NCI-H1417 (cell line): Measurements from ENCODE around the gene LVRN.

Experiments used
- DNase-seq, 3 experiments: peaks; one replicate each; lab custom pipeline; 2025; lab: John Stamatoyannopoulos, UW

The LVRN gene

DNA sequence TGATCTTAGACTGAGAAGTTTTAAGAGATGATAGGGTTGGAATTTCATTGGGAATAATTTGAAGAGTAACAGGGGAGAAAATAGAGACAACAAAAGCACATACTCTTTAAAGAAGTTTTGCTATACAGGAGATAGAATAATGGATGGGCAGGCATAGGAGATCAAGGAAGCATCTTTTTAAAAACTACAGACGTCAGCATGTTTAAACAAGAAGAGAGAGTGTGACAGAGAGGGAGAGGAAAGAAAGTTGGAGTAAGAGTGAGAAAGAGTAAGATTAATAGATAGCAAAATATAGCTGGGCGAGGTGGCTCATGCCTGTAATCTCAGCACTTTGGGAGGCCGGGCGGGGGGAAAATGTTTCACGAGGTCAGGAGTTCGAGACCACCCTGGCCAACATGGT lies 5.3 kb upstream of the LVRN start:
- DNase-seq, result no peak

DNA sequence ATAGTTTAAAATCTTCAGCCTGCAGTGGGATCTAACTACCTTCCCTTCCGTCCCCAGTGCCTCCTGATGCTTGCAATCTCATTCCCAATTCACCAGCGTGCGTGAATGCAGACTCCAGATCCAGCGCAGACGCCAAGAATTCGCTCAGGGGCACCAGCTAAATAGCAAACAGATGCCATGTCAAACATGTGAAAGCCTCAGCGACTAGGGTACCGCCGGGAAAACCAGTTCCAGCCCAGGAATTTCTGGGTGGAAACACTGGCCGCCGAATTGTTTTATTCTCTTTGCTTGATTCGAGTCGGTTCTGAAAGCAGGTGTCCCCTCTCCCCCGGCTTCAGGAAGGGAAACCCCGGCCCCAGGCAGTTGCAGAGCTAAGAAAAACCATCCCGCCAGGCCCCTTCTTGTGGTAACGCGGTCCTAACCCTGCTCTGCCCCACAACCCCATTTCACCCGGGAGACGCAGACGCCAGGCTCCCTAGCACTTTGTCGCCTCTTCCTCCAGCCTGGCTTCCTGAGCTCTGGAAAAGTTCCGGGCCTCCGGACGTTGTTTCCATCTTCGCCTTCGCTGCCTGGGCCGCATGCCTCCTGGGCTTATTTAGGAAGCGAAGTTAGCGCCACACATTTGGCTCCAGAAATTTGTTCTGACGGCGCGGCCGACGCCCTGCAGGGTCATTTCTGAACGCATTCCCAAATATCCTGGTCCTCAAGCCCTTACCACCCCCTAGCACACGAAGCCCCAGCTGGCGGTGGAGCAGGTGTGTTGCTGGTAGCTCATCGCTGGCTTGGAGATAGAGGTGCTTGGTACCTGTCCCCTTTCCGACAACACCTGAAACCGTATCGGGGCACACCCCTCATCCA lies 665 bp upstream of the LVRN start:
- DNase-seq, result no peak

DNA sequence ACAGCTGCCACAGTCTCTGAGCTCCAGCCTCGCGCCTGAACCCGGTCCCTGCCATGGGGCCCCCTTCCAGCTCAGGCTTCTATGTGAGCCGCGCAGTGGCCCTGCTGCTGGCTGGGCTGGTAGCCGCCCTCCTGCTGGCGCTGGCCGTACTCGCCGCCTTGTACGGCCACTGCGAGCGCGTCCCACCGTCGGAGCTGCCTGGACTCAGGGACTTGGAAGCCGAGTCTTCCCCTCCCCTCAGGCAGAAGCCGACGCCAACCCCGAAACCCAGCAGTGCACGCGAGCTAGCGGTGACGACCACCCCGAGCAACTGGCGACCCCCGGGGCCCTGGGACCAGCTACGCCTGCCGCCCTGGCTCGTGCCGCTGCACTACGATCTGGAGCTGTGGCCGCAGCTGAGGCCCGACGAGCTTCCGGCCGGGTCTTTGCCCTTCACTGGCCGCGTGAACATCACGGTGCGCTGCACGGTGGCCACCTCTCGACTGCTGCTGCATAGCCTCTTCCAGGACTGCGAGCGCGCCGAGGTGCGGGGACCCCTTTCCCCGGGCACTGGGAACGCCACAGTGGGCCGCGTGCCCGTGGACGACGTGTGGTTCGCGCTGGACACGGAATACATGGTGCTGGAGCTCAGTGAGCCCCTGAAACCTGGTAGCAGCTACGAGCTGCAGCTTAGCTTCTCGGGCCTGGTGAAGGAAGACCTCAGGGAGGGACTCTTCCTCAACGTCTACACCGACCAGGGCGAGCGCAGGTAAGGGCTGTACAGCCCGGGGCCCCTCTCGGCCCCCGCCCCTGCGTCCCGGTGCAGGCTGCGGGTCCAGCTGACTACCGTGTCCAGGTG lies 509 bp downstream of the LVRN start:
- no peak for DNase-seq

DNA sequence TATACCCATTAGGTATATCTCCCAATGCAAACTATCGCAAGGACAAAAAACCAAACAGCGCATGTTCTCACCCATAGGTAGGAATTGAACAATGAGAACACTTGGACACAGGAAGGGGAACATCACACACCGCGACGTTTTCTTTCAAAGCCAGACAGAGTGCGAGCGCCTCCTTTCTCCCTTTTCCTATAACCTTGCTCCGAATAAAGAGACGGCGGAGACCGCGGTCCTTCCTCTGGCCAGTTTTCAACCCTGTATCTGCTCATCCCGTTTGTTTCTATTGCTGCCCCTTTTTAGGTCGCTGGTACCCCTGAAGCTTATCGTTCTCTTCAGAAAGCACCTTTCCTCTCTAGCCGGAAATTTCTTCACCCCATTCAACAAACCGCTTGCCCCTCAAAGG lies 1.3 kb downstream of the LVRN start:
- no peak for DNase-seq

DNA sequence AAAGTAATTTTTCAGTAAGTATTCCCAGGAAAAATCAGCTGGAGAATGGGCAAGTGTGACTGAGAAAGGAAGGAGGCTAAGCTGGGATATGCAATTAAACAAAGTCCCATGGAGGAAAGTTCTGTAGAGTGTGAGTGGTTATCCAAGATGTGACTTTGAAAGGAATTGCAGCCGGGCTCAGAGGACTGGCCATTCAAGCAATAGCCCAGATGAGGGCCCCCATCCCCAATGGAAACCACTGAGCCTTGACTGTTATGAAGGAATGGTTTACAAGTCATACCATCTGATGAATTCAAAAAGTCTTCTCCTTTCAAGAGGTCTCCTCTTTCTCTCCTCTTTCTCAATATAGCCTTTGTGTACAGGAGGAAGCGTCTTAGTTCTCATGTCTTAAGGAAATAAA lies 6.5 kb downstream of the LVRN start:
- no peak for DNase-seq

DNA sequence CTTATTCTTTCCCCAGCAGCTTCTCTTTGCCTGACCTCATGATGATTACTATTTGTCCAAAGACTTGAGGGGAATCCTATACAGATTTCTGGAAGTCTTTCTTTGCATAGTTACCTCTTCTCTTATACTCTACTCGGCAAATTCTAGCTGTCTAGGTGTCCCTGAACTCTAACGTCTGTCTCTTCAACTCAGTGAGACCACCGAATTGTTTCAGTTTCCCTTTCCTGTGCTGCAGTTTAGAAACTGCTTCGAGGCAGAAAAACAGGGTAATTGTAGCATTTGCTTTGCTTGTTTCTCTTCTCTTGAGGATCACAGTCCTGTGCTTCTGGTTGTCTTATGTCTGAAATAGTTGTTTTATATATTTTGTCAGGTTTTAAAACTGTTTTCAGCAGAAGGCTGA lies 14.8 kb downstream of the LVRN start:
- DNase-seq, result no peak

DNA sequence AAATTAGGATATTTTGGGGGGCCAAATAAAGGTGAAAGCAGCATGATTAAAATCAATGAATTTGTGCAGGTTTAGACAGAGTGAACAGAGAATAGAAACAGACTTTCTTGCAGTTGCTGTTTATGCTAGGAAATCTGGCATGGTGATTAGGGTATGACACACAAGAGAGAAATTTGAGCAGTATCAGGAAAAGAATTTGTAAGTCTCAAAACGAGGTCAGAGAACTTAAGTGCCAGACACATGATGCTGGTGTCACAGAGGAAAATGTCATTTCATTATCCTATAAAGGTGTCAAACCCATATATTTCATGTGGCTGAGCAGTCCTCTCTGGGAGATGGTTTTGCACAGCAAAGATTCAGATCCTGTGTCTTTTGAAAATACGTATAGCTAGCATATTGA lies 15.7 kb downstream of the LVRN start:
- DNase-seq, result no peak

DNA sequence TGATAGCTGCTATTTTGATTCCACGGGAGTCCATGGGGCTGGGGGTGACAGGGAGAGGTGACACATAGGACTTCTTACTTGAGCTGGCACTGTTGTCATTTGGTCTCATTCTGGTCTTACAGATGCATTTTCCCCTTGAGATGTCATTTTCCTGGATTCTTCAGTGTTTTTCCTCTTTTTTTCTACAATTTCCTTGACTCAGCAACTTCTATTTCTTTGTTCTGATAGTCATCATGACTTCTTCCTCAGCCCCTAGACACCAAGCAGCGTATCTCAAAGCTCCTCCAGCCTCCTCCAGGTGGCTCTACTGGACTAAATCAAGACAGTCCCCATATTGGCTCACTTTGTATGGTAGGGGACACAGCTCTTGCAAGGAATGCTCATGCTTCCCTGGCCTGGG lies 16.5 kb downstream of the LVRN start:
- DNase-seq, result no peak

DNA sequence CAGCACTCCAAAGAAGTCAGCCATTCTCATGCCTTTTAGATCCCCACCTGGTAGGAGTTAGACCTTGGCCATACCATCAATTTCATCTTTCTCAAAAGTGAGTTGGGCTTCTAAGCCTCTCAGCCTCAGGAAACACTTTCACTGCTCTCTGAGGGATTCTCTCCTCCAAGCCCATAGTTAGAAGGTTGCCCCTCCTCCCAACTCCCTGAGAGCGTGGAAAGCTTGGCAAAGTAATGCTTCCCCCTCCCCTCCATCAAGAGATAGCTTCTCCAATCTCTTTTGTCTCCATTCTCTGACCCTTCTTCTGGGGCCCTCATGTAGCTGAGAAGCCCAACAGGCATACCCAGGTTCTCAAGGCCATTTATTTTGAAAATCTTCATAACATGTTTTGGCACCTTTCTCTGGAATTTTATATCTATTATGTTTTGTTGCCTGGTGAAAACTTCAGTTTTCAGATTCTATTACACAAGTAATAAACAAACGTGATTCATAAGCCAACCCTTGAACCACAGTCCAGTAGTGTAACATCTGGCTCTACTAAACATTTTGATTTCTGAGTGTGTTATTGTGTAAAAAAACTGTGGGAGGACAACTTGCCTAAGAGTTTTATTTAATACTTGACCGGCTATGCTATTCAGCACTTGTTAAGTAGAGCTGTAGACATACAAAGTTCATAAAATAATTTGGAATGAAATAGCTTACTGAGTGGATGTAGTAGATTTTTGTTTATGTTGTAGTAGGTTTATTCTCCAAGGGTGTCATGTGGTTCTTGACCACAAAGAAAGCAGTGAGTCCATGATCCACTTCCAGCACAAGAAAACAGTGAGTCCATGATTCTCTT lies 17.1 kb downstream of the LVRN start:
- no peak for DNase-seq

DNA sequence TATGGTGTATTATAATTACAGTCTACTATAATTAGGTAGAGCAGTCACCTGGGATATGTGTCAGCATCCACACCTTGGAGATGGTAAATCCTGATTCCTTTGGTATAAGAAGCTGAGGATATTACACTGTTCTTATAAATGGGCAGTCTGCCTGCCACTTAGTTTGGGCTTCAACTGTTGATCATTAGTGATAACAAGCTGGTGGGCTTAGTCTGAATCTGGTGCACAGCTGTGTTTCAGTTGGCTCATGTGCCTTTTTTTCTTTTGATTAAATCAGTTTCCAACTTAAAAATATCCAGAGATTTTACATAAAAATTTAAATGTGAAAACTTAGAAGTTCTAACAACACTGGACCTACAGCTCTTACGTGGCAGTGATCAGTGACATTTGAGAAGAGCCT lies 21.2 kb downstream of the LVRN start:
- no peak for DNase-seq

DNA sequence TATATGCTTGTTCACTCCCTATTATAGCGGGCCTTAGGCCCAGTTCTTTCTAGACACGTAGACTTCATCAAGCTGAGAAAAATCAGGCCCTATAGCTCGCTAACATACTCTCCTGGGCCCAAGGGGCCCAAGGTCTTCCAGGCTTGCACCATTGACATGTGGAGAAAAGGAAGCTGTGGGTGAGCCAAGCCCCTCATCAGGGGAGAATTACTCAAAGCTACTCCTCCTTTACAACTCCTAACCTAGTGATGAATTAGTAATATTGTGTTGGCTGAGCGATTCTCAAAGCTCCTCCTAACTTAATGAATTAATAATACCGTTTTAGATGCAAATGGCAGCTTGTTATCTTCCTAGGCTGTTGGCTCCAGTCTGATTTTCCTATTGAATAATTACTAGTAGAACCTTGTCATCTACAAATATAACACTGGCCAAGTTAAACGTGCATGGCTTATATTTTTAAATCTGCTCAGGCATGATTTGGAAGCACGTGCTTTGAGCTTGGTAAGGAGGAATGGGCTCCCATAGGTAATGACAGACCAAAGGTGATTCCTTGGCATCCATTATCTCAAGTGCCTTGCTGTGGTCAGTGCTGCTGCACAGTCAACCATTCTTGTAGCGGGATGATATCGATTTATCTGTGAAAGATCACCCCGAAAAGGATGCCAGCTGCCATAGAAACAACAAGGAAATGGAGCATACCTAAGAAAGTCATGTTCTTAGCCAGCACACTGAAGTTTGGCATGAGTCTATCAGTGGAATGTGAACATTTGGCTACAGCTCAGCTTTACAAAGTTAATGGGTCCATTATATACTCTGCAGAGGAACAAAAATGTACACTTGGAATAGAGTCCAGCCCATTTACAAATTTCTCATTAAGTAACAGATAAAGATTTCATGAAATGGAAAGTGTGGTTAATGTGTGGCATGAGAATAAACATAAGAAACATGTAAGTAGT lies 23.8 kb downstream of the LVRN start:
- DNase-seq, result no peak

DNA sequence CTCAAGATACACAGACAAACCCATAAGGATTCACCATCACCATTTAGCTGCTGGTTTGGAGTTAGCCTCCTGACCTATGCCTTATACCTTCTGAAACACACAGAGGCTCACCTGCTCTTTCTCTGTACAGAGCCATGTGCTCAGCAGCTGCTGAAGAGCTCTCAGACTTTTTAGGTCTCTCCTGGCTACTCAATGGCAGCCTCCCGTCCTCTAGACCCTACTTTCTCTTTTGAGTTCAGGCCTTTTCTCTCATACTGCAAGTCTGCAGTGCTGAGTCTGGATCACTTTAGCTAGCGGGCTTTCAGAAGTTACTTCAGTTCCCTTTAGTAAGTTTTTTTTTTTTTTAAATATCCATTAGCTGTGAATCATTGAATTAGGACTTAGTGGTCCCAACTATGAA lies 25.7 kb downstream of the LVRN start:
- no peak for DNase-seq

DNA sequence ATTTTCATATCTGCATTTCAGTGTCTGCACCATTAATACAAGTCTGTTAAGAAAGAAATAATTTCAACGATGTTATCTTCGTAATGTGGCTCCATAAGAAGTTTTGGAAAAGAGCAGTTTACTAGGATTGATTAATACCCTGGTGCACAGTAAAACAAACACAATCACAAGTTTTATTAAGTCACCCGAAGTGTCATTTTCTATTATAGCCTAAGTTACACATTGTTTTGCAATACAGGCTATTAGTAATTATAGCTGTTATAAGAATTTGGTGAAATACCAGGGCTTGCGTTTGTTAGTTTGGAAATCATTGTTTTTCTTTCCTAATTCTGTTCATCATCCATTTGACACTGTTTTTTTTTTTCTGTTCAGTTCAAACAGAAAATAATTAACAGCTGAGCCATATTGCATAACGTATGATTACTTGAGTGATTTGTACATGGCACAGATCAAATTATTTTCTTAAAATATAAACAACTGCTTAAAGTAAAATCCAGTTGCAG lies 30.6 kb downstream of the LVRN start:
- DNase-seq, result no peak

DNA sequence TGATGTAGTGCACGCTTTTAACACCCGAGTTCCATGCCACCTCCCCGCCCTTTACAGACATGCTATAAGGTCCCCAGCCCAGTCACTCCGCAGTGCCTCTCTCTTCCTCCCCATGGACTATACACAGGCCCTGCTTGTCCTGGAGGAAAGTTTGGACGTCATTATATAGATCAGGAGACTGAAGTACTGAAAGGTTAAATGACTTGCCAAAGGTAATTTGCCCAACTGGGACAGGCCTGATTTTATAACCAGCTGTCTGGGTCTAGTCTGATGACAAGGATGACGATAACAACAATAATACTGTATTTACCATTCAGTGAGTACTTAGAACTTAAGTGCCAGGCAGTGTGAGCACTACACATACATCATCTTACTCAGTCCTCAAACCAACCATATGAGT lies 33.1 kb downstream of the LVRN start:
- DNase-seq, result no peak

DNA sequence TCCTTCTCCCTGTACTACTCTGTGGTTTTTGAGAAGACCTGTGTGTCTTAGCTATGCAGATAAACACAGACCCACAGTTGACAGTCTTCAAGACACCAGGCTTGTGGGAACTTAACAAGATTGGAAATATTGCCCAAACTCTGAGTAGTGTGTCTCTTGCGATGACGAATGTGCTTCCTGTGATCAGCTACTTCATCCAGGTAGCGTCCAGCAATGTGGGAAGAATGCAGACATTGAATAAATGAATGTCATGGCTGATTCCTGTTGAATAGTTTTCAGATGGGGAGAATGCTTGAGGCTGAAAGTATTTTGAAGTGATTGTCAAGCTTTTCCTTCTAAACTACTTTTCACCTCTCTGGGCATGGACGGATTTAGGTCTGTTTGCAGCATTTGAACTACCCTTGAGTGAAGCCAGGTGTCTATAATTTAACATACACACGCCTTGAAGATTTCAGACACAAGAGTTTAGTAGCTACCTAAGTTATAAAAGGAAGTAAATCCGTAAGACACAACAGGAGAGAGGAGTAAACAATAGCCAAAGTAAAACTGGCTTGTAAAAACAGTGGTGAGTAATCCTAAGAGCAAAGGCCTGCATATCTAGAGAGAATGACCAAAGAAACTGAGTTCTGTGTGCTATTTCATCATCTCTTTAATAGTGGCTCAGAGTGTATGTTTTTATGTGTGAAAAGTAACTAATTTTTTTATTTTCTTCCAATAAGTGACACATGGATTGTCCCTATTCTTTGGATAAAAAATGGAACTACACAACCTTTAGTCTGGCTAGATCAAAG lies 40.0 kb downstream of the LVRN start:
- DNase-seq, result no peak

DNA sequence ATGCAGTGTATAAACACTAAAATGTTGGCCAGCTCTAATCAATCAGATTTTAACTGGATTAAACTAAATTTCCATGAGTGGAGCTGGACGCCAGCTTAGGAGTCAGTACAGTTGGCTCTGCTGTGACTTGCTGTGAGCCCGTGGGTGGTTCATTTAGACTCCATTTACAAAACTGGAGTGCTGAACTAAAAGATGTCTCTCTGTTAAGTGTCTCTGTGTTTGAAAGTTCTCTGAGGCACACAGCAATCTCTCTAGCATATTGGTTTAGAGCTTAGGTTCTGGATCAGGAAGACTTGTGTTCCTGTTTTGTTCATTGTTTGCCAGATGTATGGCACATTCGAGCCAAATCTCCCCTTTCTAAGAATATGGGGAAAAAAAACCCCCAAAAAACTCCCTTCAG lies 42.0 kb downstream of the LVRN start:
- no peak for DNase-seq

DNA sequence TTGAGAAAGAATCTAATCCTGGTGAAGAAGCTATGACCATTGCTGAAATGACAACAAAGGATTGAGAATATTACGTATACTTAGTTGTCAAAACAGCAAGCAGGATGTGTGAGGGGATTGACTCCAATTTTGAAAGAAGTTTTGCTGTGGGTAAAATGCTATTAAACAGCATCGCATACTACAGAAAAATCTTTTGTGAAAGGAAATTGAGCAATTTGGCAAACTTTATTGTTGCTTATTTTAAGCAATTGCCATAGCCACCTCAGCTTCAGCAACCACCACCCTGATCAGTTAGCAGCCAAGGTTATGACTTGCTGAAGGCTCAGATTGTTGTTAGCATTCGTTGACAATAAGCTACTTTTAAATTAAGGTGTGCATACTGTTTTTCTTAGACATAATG lies 47.5 kb downstream of the LVRN start:
- no peak for DNase-seq

DNA sequence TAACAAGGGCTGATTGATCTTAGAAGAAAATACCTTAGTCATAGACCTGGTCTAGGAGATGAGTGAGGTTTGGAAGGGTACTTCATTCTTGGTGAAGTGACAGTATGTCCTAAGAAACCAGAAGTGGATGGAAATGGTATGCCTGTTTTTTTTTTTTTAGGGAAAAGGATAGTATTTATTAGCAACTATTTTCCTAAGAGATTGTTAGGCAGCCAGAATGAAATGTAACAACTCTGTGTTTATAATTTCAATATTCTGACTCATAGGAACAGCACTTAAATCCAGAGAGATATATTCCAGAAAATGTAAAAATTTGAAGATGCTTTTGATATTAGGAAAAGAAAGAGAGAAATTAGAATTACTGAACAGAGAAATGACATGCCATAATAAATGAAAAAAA lies 48.8 kb downstream of the LVRN start:
- DNase-seq, result no peak

DNA sequence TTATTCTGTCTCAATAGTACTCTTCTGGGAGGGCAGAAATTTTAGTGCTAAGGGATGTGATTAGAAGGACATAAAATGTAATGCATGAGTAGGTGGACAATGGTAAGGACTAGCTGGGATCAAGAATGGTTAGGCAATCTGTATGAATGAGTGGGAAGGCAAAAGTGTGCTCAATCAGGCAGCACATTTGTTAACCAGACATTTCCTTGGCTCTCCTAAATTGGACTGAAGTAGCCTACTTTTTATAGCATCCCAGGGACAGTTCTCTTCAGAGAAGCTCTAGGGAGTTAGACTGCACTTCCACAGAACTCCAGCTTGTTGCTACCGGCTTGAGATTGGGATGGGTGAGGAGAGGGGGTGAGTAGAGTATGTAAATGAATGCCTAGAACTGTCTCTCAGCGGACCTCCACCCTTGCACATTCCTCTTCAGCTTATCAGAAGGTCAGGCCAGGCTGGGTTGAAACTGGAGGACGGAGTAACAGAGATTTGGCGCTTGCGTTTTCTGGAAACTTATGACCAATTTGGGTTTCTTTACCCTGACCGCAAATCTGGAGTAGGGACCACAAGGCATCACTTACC lies 51.0 kb downstream of the LVRN start:
- no peak for DNase-seq

DNA sequence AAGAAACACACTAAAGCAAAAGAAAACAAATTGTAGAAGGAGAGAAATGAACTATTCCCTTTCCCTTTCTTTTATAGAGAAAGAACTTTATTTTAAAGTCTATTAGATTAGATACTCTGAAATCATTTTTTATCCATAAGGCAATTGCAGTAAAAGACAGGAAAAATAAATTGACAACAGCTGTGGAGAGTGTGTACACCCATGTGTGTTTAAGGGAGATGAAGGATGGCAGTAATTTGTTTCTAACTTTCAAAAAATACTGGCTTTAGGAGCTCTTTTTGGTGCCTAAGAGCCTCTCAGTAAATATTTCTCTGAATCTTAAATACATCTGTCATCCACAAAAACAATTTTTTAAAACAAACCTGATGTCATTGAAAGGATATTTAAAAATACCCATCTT lies 51.7 kb downstream of the LVRN start:
- DNase-seq, result no peak
